Endometrial microvascular endothelial cells (primary cell): ENCODE results near the gene UBE2E3. TPM values are rescaled to one million over a fixed set of nuclear protein-coding genes. Genes with fewer than 3 reads are reported as not detected.
"Not testable (repeated sequence)": the region's sequence is repeated elsewhere in the genome, so short reads cannot be mapped to it uniquely, and the experiment has no call there.

Experiments used
- in situ Hi-C: cut with HindIII; loops from 2 replicates; pipeline ENCODE4 v1.10.0; 2017; ENCODE audit warnings: low sequenced_read_pairs, low pct_unique_long_range_greater_than_20kb; ENCODE audit errors: inconsistent ontology term
- total RNA-seq: library from RNA; depleted of rRNA; stranded (reverse); fragments of >200 nt; gene quantifications from one replicate; pipeline ENCODE4 v1.2.3, GENCODE V29; 2015; ENCODE audit errors: inconsistent ontology term

Gene UBE2E3
- total RNA-seq: 211 TPM

DNA sequence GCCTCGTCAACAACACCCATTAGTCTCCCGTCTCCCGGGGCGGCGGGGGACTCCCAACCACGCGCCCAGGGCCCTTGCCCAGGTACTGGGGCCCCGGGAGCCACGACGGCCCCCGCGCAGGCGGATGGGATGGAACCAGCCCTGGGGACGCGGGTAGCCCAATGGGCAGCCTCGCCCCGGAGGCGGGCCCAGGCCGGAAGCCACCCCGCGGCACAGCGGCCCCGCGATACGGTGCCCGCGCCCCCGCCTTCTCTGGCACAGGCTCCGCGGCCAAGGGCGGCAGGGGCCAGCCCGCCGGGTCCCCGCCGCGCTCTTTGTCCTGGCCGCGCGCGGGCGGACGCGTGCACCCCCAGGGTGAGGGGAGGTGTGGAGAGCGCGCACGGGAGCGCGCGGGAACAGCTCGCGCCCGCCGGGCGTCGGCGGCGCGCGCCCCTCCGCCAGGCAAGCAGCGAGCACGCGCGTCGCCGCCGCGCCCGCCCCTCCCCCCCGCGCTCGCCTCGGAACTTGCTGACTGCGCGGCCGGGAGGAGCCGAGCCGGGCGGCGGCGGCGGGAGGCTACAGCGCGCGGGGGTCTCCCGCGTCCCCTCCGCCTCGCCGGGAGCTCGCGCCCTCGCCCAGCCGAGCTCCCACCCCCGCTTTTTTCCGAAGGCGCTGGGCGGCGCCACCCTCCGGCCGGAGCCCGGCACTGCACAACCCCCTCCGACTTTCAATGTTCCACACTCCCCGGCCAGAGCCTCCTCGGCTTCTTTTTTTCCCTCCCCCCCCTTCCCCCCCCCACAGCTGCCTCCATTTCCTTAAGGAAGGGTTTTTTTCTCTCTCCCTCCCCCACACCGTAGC lies at the start of gene UBE2E3:
UBE2E3 (plus strand) TSS at position 500 of the 837 bp plus-strand sequence. CDS start 1,438 bp downstream, outside the sequence.
- in situ Hi-C loops: no loop called here

DNA sequence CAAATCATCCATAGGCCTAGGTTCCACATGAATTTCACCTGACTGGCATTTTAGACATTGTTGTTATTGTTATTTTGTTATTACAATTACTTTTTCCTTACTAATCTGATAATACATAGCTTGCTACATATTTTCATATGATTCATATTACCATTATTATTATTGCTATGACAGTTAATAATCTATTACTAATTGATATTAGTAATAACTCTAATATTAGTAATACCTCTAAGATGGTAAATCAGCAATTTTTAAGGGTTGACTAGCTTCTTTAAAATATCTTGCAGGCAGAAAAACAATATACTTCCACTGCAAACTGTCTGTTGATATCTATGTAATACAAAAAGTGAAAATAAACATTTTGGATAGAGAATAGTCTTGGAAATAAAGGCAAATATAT lies 48.6 kb upstream of the UBE2E3 start:
- in situ Hi-C loops: no loop called here

DNA sequence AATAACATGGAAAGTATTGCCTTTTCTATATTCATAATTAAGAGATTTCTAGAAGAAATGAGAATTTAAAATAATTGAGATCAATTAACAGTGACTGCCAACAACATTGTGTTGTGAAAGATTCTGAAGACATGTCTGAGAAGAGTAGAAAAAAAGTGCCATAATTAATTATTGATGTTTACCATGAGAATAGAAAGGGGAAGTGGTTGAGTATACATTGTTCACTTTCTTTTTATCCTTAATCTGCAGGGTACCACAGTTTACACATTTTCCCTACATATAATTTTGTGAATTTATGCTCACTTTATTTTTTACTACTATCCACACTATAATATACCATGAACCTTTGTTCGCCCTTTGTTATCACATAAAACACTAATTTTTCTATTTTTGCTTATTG lies 47.1 kb upstream of the UBE2E3 start:
- in situ Hi-C loops: no loop called here

DNA sequence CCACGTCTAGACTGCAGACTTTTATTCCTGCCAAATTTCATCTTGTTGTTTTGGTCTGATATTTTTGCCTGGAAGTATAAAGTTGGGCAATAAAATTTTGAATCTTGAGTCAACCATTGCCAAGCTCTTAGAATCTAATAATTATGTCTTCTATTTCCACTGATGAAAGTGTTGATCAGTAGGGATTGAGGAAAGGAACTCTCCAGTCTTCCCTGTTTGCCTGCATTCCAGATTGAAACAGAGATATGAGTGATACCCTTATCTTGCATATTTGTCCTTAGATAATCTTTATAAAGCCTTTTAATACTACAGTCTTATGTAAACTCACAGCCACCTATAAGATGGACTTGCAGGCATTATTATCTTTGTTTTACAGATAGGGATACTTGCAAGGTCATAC lies 45.5 kb upstream of the UBE2E3 start:
- in situ Hi-C loops: no loop called here

DNA sequence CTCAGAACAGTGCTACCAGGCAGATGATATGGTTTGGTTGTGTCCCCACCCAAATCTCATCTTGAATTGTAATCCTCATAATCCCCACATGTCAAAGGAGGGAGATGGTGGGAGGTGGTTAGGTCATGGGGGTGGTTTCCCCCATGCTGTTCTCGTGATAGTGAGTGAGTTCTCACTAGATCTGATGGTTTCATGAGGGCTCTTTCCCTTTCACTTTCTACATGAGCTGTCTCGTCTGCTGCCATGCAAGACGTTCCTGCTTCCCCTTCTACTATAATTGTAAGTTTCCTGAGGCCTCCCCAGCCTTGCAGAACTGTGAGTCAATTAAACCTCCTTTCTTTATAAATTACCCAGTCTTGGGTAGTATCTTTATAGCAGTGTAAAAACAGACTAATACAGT lies 42.9 kb upstream of the UBE2E3 start:
- in situ Hi-C loops: not testable (repeated sequence)

DNA sequence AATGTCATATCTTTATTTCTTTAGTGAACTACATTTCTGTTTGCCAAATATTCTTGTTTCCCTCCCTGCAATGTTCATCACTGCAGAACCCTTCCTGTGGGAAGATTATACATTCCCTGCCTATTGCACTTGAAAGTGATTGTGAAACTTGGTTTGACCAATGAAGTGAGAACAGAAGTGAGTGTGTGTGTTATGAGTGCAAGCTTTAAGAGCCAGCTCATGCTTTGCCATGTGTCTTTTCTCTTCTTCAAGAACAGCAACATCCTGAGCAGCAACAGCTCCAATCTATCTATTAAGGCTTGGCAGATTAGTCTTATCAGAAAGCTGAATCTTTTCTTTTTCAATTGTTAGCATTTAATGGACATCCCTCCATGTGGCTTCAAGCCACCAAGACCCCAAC lies 42.0 kb upstream of the UBE2E3 start:
- in situ Hi-C loops: no loop called here

DNA sequence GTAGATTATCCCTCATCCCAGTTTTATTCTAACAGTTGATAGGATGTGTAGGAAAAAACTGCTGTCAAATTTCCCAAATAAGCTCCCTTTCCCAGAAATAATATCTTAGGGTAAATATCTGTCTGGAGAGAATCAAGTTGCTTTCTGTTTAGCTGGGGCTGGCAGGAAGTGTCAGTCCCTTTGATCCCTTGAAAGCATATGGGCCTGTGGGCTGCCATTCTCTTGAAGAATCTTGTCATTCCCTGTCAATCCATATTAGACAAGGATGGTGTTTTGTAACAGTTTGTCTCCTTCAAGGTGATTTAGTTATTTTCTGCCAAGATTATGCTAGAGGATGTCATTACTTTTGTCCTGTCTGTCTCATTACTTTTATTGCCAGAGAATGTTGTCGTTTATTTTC lies 37.1 kb upstream of the UBE2E3 start:
- in situ Hi-C loops: no loop called here

DNA sequence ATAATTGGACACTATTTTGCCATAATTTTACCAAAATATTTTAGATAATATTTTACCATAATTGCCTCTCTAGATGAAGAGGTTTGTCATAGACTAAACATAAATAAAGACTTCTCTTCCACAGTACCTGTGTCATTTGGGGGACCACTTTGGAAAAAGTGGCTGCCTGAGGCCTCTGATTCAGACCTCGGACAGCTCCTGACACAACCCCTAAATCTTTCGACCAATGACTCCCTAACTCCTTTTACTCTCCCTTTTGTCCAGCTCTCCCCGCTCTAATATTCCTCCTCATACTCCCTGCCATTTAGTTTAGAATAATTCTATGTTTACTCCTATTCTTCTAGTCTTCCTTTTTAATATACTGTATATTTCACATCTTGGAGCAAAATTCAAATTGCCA lies 36.0 kb upstream of the UBE2E3 start:
- in situ Hi-C loops: no loop called here

DNA sequence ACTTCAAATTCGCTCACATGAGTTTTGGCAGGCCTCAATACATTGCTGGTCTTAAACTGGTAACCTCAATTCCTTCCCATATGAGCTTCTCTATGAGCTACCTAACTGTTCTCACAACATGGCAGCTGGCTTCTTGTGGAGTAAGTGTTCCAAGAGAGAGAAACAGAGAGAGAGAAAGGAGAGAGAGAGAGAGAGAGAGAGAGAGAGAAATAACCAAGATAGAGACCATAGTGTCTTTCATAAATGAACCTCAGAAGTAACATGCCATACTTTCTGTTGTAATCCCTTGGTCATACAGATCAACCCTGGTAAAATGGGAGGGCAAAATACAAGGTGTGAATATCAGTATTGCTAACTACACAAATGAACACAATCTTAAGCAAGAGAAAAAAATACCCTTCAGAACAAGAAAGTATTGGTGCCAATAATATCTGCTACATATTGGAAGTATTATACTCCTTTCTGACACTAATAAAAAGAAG lies 33.2 kb upstream of the UBE2E3 start:
- in situ Hi-C loops: no loop called here

DNA sequence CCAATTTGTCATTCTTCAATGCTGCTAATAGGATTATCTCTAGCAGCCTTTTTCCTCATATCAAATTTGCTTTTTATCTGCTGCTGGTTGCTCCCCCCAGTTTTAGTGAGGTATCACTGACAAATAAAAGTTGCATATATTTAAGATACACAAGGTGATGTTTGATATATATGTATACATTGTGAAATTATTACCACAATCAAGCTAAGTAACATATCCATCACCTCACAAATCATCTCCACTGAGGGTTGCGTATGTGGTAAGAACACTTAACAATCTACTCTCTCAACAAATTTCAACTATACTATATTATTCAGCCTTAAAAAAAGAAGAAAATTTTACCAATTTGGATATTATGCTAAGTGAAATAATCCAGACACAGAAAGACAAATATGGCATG lies 30.5 kb upstream of the UBE2E3 start:
- in situ Hi-C loops: no loop called here

DNA sequence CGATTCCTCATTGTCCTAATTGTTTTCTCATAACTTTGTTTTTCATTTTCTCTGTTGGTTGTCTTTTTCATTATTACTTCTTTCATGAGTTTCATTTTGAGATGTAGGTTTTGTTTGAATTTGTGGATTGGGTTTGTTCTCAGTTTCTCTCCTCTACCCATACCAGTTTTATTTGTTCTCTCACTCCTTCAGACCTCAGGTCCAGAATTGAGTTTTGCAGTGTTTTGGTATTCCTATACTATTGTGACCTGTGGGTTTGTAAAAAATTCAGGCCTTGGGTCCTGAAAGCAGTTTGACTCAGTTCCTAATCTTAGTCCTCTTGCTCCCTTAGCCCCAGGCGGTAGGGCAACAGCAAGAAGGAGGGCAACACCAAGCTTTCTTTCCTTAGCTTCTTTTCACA lies 28.3 kb upstream of the UBE2E3 start:
- in situ Hi-C loops: no loop called here

DNA sequence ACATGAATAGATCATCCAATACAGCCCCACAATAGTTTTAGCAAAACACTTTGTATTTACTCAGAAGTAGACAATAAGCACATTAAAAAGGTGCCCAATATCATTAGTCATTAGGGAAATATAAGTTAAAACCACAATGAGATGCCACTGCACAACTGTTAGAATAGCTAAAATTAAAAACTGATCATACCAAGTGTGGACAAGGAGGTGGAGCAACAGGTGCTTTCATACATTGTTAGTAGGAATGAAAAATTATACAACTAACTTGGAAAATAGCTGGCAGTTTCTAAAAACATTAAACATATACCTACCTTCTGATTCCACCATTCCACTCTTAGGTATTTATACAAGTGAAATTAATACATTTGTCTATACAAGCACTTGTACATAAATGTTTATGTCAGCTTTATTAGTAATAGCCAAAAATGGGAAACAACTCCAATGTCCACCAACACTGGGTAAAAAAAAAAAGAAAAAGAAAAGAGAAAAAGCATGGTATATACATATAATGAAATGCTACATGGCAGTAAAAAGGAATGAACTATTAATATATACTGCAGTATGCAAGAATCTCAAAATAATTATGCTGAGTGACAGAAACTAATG lies 27.6 kb upstream of the UBE2E3 start:
- in situ Hi-C loops: no loop called here

DNA sequence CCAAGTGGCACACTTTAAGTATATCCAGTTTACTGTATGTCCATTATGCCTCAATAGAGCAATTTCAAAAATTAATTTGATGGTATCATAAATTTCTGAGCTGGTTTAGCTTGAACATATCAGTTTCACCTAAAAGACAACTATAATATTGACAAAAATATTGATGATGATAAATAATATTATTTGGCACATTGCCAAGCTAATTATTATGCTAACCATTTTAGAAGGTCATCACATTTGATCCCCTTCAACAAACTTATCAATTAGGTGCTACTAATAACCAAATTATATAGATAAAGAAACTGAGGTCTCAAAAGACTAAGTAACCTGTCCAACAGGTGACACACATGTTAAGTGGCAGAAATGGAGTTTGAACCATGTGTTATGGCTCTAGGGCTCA lies 26.9 kb upstream of the UBE2E3 start:
- in situ Hi-C loops: no loop called here

DNA sequence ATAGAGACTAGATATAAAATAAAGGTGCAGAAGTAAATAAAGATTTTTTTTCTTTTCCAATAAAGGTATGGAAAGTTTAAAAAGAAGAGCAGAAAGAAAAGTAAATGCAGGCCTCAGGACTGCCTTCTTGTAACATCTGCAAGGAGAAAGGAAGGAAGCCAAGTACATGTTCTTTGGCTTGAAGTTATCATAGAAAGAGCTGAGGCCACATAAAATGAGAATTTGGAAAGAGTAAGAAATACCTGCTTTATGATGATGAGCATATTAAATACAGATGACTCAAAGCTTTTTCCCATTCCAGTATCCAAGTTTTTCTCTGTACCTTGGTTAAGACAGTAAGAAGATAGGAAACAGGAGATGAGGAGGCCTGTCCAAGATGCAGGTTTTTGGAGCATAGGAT lies 25.3 kb upstream of the UBE2E3 start:
- in situ Hi-C loops: no loop called here

DNA sequence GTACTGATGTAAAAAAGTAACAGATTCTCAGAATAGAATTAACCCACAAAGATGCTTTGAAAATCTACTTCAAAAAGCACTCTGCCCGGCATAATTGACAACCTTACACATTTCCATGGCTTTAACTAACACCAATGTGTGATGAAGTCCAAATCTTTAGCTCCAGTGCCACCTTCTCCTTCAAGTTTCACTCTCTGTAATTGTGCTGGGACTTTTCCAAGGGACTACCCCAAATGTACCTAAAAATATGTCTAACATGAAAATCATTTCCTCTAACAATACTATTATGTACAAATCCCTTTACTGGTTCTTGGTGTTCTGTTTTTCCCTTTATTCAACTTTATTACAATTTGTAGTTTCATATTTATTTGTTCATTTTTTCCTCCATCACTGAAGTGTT lies 20.6 kb upstream of the UBE2E3 start:
- in situ Hi-C loops: no loop called here

DNA sequence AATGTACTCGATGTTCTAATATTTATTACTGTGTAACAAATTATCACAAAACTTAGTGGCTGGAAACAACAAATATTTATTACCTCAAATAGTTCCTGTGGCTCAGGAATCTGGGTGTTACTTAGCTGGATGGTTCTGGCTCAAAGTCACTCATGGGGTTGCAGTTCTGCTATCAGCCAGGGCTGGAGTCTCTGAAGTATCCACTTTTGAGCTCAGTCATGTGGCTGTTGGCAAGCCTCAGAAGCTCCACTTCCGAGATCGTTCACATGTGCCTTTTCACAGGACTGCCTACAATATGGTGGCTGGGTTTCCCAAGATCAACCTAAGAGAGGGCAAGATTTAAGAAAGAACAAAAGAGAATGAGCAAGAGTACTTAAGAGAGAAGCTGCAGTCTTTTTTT lies 19.4 kb upstream of the UBE2E3 start:
- in situ Hi-C loops: no loop called here

DNA sequence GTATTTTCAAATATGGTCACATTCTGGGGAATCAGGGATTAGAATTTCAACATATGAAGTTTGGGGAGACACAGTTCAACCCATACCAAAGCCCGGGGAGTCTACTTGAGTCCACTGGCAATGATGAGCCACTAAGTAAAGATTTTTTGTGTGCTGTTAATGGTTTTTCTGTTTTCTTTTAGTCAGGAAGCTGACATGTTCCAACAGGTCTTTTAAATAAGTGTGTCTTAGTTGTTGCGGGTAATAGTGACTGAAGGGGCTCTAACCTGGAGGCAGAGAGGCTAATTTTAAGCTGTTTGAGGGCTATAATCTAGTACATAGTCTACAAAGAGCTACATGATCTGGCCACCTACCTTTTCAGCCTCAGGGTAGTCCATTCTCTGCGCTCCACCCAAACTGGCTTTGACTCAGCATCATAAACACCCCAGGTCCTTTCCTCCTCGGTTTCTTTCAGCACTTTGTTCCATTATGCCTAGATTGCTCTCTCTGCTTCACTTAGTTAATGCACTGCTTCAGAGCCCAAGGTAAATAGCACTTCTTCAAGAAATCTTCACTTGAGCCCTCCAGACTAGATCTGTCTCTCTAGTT lies 17.6 kb upstream of the UBE2E3 start:
- in situ Hi-C loops: no loop called here

DNA sequence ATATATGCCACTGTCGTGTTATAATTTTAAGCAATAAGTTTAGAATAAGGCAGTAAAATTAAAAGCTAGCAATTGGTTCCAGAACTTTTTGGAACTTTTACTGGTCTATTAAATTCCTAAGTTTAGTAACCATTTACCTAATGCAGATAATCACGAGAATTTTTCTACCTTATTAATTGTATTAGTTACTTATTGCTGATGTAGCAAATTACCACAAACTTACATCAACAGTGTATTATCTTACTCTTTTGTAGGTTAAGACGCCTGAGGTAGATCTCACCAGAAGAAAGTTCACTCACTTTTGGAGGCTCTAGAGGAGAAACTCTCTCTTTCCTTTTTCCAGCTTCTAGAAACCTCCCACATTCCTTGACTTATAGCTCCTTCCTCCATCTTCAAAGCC lies 14.0 kb upstream of the UBE2E3 start:
- in situ Hi-C loops: no loop called here

DNA sequence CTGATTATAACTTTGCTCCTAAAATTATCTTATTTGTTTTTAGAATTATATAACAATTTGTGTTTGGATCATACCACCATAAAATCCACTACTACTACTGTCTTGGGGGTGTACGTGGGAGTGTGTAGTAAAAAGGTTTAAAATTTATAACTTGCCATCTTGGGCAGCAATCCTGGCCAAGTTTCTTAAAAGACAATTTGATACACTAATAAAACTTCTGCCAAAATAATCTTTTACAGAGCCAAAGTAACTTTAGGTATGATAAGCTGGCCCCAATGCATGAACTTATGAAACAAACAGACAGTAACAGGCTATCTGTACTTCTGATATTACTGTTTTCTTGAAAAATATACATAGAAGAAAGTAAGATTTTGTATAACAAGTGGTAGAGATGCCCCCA lies 11.3 kb upstream of the UBE2E3 start:
- in situ Hi-C loops: no loop called here

DNA sequence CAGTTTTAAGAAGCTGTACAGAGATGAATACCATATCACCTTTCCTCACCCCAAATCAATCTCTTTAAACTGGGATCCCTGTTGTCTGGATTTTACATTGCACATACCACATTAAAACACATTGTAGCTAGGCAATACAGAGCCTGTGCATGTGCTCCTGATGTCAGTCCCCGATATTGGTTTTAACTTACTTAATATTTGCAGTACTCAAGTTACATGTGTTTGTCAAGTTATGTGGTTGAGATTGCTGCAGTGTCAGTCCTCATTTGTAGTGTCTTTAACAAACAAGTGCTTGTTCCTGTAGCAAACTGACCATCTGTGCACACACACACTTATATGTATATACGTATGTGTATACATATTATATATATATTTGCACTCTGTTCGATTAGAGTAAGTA lies 10.4 kb upstream of the UBE2E3 start:
- in situ Hi-C loops: no loop called here
